Hepatocyte (in vitro differentiated cells): ENCODE measurements around the gene RNF144B. TPM values are rescaled to one million over a fixed set of nuclear protein-coding genes. Genes with fewer than 3 reads are reported as not detected.

Experiments used
- DNase-seq: peaks from one replicate; pipeline ENCODE4 v3.0.0-alpha.2; 2016; ENCODE audit warnings: low spot score
- H2AFZ ChIP-seq: fragments of 200-600 bp; sonication (generic); 2 replicates; pipeline ENCODE4 v1.6.0; 2016; ENCODE audit warnings: antibody characterized with exemption, mild to moderate bottlenecking
- H3K27ac ChIP-seq: fragments of 200-600 bp; sonication (generic); 2 replicates; pipeline ENCODE4 v1.5.1; 2016; ENCODE audit warnings: mild to moderate bottlenecking
- H3K27me3 ChIP-seq: fragments of 200-600 bp; sonication (generic); 2 replicates; pipeline ENCODE4 v1.6.1; 2016
- H3K36me3 ChIP-seq: fragments of 200-600 bp; sonication (generic); replicated peaks from 2 replicates; pipeline ENCODE4 v1.5.1; 2016; ENCODE audit warnings: low read depth; ENCODE audit not compliant: insufficient read depth
- H3K4me1 ChIP-seq: fragments of 200-600 bp; sonication (generic); 2 replicates; pipeline ENCODE4 v1.5.1; 2016; ENCODE audit warnings: mild to moderate bottlenecking, moderate library complexity; ENCODE audit not compliant: insufficient read depth
- H3K4me2 ChIP-seq: fragments of 200-600 bp; sonication (generic); 2 replicates; pipeline ENCODE4 v1.6.0; 2016
- H3K4me3 ChIP-seq: fragments of 200-600 bp; sonication (generic); 2 replicates; pipeline ENCODE4 v1.5.1; 2016; ENCODE audit warnings: mild to moderate bottlenecking
- H3K79me2 ChIP-seq: fragments of 200-600 bp; sonication (generic); 2 replicates; pipeline ENCODE4 v1.6.0; 2017; ENCODE audit warnings: mild to moderate bottlenecking
- H3K9me2 ChIP-seq: fragments of 200-600 bp; sonication (generic); replicated peaks from 2 replicates; pipeline ENCODE4 v1.6.0; 2017; ENCODE audit warnings: mild to moderate bottlenecking; ENCODE audit not compliant: insufficient read depth
- H3K9me3 ChIP-seq: fragments of 200-600 bp; sonication (generic); 2 replicates; pipeline ENCODE4 v1.5.1; 2016; ENCODE audit warnings: low read depth, mild to moderate bottlenecking
- H4K20me1 ChIP-seq: fragments of 200-600 bp; sonication (generic); 2 replicates; pipeline ENCODE4 v1.6.0; 2016; ENCODE audit warnings: mild to moderate bottlenecking; ENCODE audit not compliant: insufficient read depth, poor library complexity, severe bottlenecking
- CTCF ChIP-seq: fragments of 200-600 bp; sonication (generic); IDR thresholded peaks from 2 replicates; pipeline ENCODE4 v1.5.1; 2016; ENCODE audit warnings: antibody characterized with exemption, mild to moderate bottlenecking; ENCODE audit not compliant: poor library complexity
- EZH2 ChIP-seq: fragments of 200-600 bp; sonication (generic); IDR thresholded peaks from 2 replicates; pipeline ENCODE4 v1.6.1; 2016; ENCODE audit warnings: antibody characterized with exemption, mild to moderate bottlenecking, borderline replicate concordance
- EZH2phosphoT487 ChIP-seq: fragments of 200-600 bp; sonication (generic); IDR thresholded peaks from one replicate; pipeline ENCODE4 v1.6.1; 2018; ENCODE audit warnings: antibody characterized with exemption, mild to moderate bottlenecking, low read depth, moderate library complexity; ENCODE audit not compliant: unreplicated experiment, severe bottlenecking
- WGBS: methylation state at CpG from one replicate; pipeline ENCODE4 v1.1.6; 2016; ENCODE audit warnings: low lambda C conversion rate; ENCODE audit errors: missing lambda C conversion rate; 5-methylcytosine and 5-hydroxymethylcytosine counted together
- polyA plus RNA-seq: library from polyadenylated mRNA; unstranded; fragments of >200 nt; fragmentation: Nextera tagmentation; extraction: Ambion mirVana; gene quantifications from 2 replicates; pipeline ENCODE4 v1.2.1, GENCODE V29; 2016
- total RNA-seq: library from RNA; depleted of rRNA; stranded (reverse); fragments of >200 nt; gene quantifications from 2 replicates; pipeline ENCODE4 v1.2.3, GENCODE V29; 2014

The RNF144B gene
- total and polyA plus RNA-seq, 2 experiments from 2014 or later = 0.37 to 2.2 TPM

DNA sequence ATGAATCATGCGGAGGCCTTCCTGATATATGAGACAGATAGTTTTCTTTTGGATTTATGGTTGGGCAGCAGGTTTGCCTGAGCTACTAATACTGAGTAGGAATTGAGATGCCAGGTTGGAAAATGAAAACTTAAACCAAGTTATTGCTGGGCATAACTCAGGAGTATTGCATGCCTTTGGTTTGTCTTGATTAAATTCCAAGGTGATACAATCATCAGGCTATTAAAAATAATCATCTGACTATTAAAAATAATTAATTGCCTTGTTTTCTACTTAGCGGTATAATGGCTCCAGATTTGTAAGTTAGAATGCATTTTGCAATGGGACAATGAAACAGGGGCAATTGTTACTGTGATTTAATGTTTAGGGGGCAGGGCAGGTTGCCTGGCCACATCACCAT lies 15.5 kb upstream of the RNF144B start:
- WGBS = 94% methylated on average over 2 of the region's 2 CpGs
- Histone ChIP-seq H3K4me2 (no peak overlapping the region), H3K4me3 (no peak overlapping the region), H3K27me3 (no peaks in the 10 kb centered on the region), H3K4me1 (no peaks in the 10 kb centered on the region), H3K36me3 (no peaks in the 10 kb centered on the region), H3K79me2 (no peaks in the 10 kb centered on the region), H3K9me2 (no peaks in the 10 kb centered on the region), H3K27ac (no peak overlapping the region), H2AFZ (no peak overlapping the region), H3K9me3 (no peaks in the 10 kb centered on the region), H4K20me1 (no peaks in the 10 kb centered on the region)
- no peak for TF ChIP-seq CTCF
- no peak for TF ChIP-seq EZH2
- TF ChIP-seq EZH2phosphoT487 = no peak
- no peak for DNase-seq

- no peaks in the 10 kb centered on the region for H4K20me1 ChIP-seq
- H3K27ac ChIP-seq = no peak overlapping the region
- 84% methylated on average over 4 of the region's 4 CpGs for WGBS
- no peak overlapping the region for H2AFZ ChIP-seq
- H3K9me2 ChIP-seq = no peaks in the 10 kb centered on the region
- no peaks in the 10 kb centered on the region for H3K36me3 ChIP-seq
- TF ChIP-seq EZH2 (no peak), EZH2phosphoT487 (no peak)
- H3K79me2 ChIP-seq = no peaks in the 10 kb centered on the region
- no peaks in the 10 kb centered on the region for H3K9me3 ChIP-seq
- H3K4me1 ChIP-seq = no peaks in the 10 kb centered on the region
- no peaks in the 10 kb centered on the region for H3K27me3 ChIP-seq
- DNase-seq = no peak
- no peak overlapping the region for H3K4me2 ChIP-seq
- H3K4me3 ChIP-seq = no peak overlapping the region
These were observed 6.9 kb upstream of the RNF144B start for GRCh38 chr6:18380158-18380836.

- H2AFZ ChIP-seq = no peak overlapping the region
- no peak overlapping the region for H3K27ac ChIP-seq
- DNase-seq = no peak
- H3K4me2 ChIP-seq = no peak overlapping the region
- H4K20me1 ChIP-seq = no peaks in the 10 kb centered on the region
- no peaks in the 10 kb centered on the region for H3K9me3 ChIP-seq
- no peaks in the 10 kb centered on the region for H3K79me2 ChIP-seq
- no peaks in the 10 kb centered on the region for H3K4me1 ChIP-seq
- 86% methylated on average over 4 of the region's 4 CpGs for WGBS
- H3K36me3 ChIP-seq = no peaks in the 10 kb centered on the region
- H3K27me3 ChIP-seq = no peaks in the 10 kb centered on the region
- TF ChIP-seq EZH2 (no peak), EZH2phosphoT487 (no peak), CTCF (no peak)
- H3K4me3 ChIP-seq = no peak overlapping the region
- no peaks in the 10 kb centered on the region for H3K9me2 ChIP-seq
These were observed 6.3 kb upstream of the RNF144B start for GRCh38 chr6:18380851-18381250.

DNA sequence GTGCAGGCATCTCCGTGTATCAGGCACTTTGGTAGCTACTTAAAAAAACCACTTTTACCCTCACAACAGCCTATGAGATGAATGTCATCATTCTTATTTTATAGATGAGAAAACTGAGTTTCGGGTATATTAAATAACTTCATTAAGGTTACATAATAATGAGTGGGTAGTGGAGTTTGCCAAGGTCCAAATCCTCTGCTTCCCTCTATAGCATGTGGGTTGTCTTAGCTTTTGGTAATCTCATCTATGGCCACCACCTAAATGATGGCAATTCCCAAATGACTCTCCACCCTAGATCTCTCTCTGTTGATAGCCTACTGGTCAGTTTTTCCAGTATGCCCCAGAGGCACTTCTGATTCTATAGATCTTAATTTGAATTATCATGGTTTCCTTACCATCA lies 3.7 kb upstream of the RNF144B start:
- H3K4me2 ChIP-seq = no peak overlapping the region
- no peaks in the 10 kb centered on the region for H4K20me1 ChIP-seq
- H3K27ac ChIP-seq = no peak overlapping the region
- no peak overlapping the region for H3K4me3 ChIP-seq
- peaks cover 4% of the 10 kb centered on the region for H3K27me3 ChIP-seq
- no peak overlapping the region for H2AFZ ChIP-seq
- H3K36me3 ChIP-seq = no peaks in the 10 kb centered on the region
- no peaks in the 10 kb centered on the region for H3K9me2 ChIP-seq
- H3K4me1 ChIP-seq = peaks cover 5% of the 10 kb centered on the region
- no peak for TF ChIP-seq EZH2
- TF ChIP-seq EZH2phosphoT487 = no peak
- no peak for TF ChIP-seq CTCF
- H3K9me3 ChIP-seq = no peaks in the 10 kb centered on the region
- WGBS = 92% methylated on average over 2 of the region's 2 CpGs
- no peak for DNase-seq
- no peaks in the 10 kb centered on the region for H3K79me2 ChIP-seq
